ENCODE data around the gene CDK17. TPM values are rescaled to one million over a fixed set of nuclear protein-coding genes. Genes with fewer than 3 reads are reported as not detected.
"Not testable (repeated sequence)": the region's sequence is repeated elsewhere in the genome, so short reads cannot be mapped to it uniquely, and the experiment has no call there.

CDK17 gene
- total RNA-seq, 1 donor from 2014 or later = 72.4 TPM

GRCh38 chr12:96398424-96399119 is 1.7 kb downstream of the CDK17 start:
- H3K9me3 ChIP-seq = no peaks in the 10 kb centered on the region
- no peak for DNase-seq (ENCODE audit: extremely low spot score in 2 of 2)
- H3K4me1 ChIP-seq = peaks cover 25% of the 10 kb centered on the region
- H3K27me3 ChIP-seq = no peaks in the 10 kb centered on the region
- peak overlapping the region; percentile 84 to 88 for H3K4me3 ChIP-seq
- intact Hi-C loops (cut with DNase I) = loop anchor here (10.0 kb wide), 1 partner anchor 164 kb away; no protein-coding TSS in a partner anchor
- TF ChIP-seq CTCF (IDR thresholded peaks at IDR 0.05) (no peak), POLR2AphosphoS5 (IDR thresholded peaks at IDR 0.05; ENCODE audit: insufficient read depth in 1 of 2, low read depth in 1 of 2) (no peak), POLR2A (IDR thresholded peaks at IDR 0.05) (no peak)
- no peaks in the 10 kb centered on the region for H3K36me3 ChIP-seq
- H3K27ac ChIP-seq = peak overlapping the region; percentile 99

GRCh38 chr12:96397756-96398423 is 2.3 kb downstream of the CDK17 start:
- Histone ChIP-seq H3K4me1 (peaks cover 25% of the 10 kb centered on the region), H3K36me3 (no peaks in the 10 kb centered on the region), H3K4me3 (peak overlapping the region; percentile 84 to 88), H3K9me3 (no peaks in the 10 kb centered on the region), H3K27ac (peak overlapping the region; percentile 99), H3K27me3 (no peaks in the 10 kb centered on the region)
- no peak for DNase-seq (ENCODE audit: extremely low spot score in 2 of 2)
- TF ChIP-seq CTCF (IDR thresholded peaks at IDR 0.05) = no peak
- intact Hi-C loops (cut with DNase I) = loop anchor here (10.0 kb wide), 1 partner anchor 163 kb away; no protein-coding TSS in a partner anchor

DNA sequence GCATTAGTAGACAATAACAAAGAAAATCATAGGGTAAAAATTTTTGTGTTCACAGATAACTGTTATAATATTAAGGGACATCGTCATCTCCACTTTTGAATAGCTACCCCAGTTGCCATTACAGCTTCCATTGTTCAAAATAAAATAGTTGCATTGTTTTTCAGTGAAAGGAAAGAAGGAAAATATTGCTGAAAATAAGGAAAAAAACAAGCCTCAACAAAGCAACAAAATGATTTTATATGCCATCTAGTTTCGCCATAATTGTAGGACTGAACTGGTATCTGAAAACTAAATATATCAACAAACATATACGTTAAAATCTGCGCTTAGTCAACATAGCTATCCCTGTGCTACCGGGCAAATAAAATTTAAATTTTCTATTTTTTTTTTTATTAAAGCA is 3.3 kb downstream of the CDK17 start:
- no peak overlapping the region for H3K4me3 ChIP-seq

DNA sequence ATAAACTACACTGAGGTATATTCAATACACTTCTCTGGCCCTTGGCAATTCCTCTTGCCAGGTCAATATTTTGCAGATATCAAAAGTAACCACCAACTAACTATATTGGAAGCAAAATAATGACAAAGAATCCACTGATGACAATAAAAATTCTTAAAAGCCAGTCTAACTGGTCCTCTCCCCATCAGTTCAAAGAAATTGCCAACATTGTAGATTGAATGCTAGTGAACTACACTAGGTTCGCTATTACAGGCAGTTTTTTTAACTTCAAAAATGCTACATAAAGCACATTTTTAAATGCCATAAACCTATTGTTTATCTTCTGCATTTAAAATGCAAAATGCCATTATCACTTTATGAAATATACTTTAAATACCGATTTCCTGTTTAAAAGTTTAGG is 4.0 kb downstream of the CDK17 start:
- no peak for DNase-seq (ENCODE audit: extremely low spot score in 2 of 2)
- Histone ChIP-seq H3K4me3 (no peak overlapping the region), H3K4me1 (peaks cover 26% of the 10 kb centered on the region), H3K9me3 (no peaks in the 10 kb centered on the region), H3K27me3 (no peaks in the 10 kb centered on the region), H3K27ac (no peak overlapping the region), H3K36me3 (no peaks in the 10 kb centered on the region)
- intact Hi-C loops (cut with DNase I) = loop anchor here (10.0 kb wide), 1 partner anchor 161 kb away; no protein-coding TSS in a partner anchor
- TF ChIP-seq CTCF (IDR thresholded peaks at IDR 0.05) (no peak), POLR2AphosphoS5 (IDR thresholded peaks at IDR 0.05; ENCODE audit: insufficient read depth in 1 of 2, low read depth in 1 of 2) (no peak), POLR2A (IDR thresholded peaks at IDR 0.05) (no peak)

More for the DNA sequence above, 3.3 kb downstream of the CDK17 start:
- Histone ChIP-seq H3K27ac (no peak overlapping the region), H3K9me3 (no peaks in the 10 kb centered on the region), H3K4me1 (peaks cover 31% of the 10 kb centered on the region), H3K27me3 (no peaks in the 10 kb centered on the region), H3K36me3 (no peaks in the 10 kb centered on the region)
- TF ChIP-seq POLR2AphosphoS5 (IDR thresholded peaks at IDR 0.05; ENCODE audit: insufficient read depth in 1 of 2, low read depth in 1 of 2) = no peak
- no peak for TF ChIP-seq CTCF (IDR thresholded peaks at IDR 0.05)
- TF ChIP-seq POLR2A (IDR thresholded peaks at IDR 0.05) = no peak
- intact Hi-C loops (cut with DNase I) = loop anchor here (10.0 kb wide), 1 partner anchor 162 kb away; no protein-coding TSS in a partner anchor
- DNase-seq (ENCODE audit: extremely low spot score in 2 of 2) = no peak

DNA sequence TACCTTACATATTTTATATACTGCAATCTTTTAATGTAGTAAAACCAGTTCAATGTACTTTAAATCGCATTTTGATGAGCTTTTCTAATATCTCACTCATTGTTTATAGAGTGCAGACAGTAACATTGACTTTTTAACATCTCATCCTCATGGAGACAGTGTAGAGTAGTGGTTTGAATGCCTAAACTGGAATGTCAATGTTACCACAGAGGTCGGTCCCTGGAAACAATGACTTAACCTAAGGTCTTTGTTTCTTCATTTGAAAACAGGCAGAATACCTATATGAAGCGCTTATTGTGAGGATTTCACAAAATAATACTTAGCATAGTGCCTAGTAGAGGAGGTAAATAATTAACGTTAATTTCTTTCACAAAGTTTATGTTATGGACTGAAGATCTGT is 5.0 kb downstream of the CDK17 start:
- Histone ChIP-seq H3K9me3 (no peaks in the 10 kb centered on the region), H3K36me3 (no peaks in the 10 kb centered on the region), H3K27me3 (no peaks in the 10 kb centered on the region), H3K4me3 (no peak overlapping the region), H3K4me1 (peaks cover 26% of the 10 kb centered on the region), H3K27ac (no peak overlapping the region)
- TF ChIP-seq CTCF (IDR thresholded peaks at IDR 0.05) (no peak), POLR2AphosphoS5 (IDR thresholded peaks at IDR 0.05; ENCODE audit: insufficient read depth in 1 of 2, low read depth in 1 of 2) (no peak), POLR2A (IDR thresholded peaks at IDR 0.05) (no peak)
- no peak for DNase-seq (ENCODE audit: extremely low spot score in 2 of 2)
- intact Hi-C loops (cut with DNase I) = loop anchor here (10.0 kb wide), 1 partner anchor 160 kb away; no protein-coding TSS in a partner anchor

DNA sequence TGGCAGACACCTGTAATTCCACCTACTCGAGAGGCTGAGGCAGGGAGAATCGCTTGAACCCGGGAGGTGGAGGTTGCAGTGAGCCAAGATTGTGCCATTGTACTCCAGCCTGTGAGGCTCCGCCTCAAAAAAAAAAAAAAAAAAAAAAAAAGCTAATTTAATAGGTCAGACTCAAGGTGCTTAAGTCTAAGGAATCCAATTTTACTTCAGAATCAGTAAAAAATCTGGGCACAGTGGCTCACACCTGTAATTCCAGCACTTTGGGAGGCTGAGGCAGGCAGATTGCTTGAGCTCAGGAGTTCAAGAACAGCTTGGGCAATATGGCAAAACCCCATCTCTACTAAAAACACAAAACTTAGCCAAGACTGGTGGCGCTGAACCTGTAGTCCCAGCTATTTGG is 7.0 kb downstream of the CDK17 start:
- not testable (repeated sequence) for H3K27ac ChIP-seq; H3K4me3 ChIP-seq; DNase-seq (ENCODE audit: extremely low spot score in 2 of 2); H3K27me3 ChIP-seq; H3K36me3 ChIP-seq; H3K9me3 ChIP-seq
- intact Hi-C loops (cut with DNase I) = loop anchor here (10.0 kb wide), 1 partner anchor 158 kb away; no protein-coding TSS in a partner anchor
- H3K4me1 ChIP-seq = peaks cover 26% of the 10 kb centered on the region
